Neural progenitor cell (in vitro differentiated cells): ENCODE results near the gene MAP3K4. TPM values are rescaled to one million over a fixed set of nuclear protein-coding genes. Genes with fewer than 3 reads are reported as not detected.

Experiments
- DNase-seq: peaks from one replicate; pipeline ENCODE4 v3.0.0-alpha.2; 2016; ENCODE audit warnings: low spot score
- H2AFZ ChIP-seq: fragments of 200-600 bp; sonication (generic); replicated peaks from 2 replicates; pipeline ENCODE4 v1.6.1; 2016; ENCODE audit warnings: antibody characterized with exemption
- H3F3A ChIP-seq: fragments of 200-600 bp; sonication (generic); 2 replicates; pipeline ENCODE4 v1.6.1; 2016; ENCODE audit warnings: antibody characterized with exemption, low read depth
- H3K27ac ChIP-seq: fragments of 200-600 bp; sonication (generic); 2 replicates; pipeline ENCODE4 v1.5.1; 2016; ENCODE audit warnings: mild to moderate bottlenecking
- H3K27me3 ChIP-seq: fragments of 200-600 bp; sonication (generic); 2 replicates; pipeline ENCODE4 v1.6.1; 2016; ENCODE audit warnings: mild to moderate bottlenecking, moderate library complexity
- H3K36me3 ChIP-seq: fragments of 200-600 bp; sonication (generic); 2 replicates; pipeline ENCODE4 v1.5.1; 2016
- H3K4me1 ChIP-seq: fragments of 200-600 bp; sonication (generic); 2 replicates; pipeline ENCODE4 v1.6.1; 2016; ENCODE audit warnings: mixed run types
- H3K4me2 ChIP-seq: fragments of 200-600 bp; sonication (generic); 2 replicates; pipeline ENCODE4 v1.6.1; 2016
- H3K4me3 ChIP-seq: fragments of 200-600 bp; sonication (generic); 2 replicates; pipeline ENCODE4 v1.5.1; 2016
- H3K79me2 ChIP-seq: fragments of 200-600 bp; sonication (generic); 2 replicates; pipeline ENCODE4 v1.6.1; 2016; ENCODE audit warnings: low read depth
- H3K9ac ChIP-seq: fragments of 200-600 bp; sonication (generic); 2 replicates; pipeline ENCODE4 v1.6.1; 2016
- H3K9me3 ChIP-seq: fragments of 200-600 bp; sonication (generic); 2 replicates; pipeline ENCODE4 v1.5.1; 2016; ENCODE audit warnings: low read depth
- H4K20me1 ChIP-seq: fragments of 200-600 bp; sonication (generic); 2 replicates; pipeline ENCODE4 v1.6.1; 2016; ENCODE audit warnings: low read depth
- H3K27ac Mint-ChIP-seq: 3 replicates; pipeline ENCODE4 v1.8.0; 2021; ENCODE audit warnings: mixed read lengths
- H3K27me3 Mint-ChIP-seq: 2 replicates; pipeline ENCODE4 v1.8.0; 2022; ENCODE audit warnings: low read depth, mild to moderate bottlenecking, inconsistent platforms, moderate library complexity, mixed read lengths; ENCODE audit not compliant: insufficient read depth
- H3K36me3 Mint-ChIP-seq: 3 replicates; pipeline ENCODE4 v1.8.0; 2021; ENCODE audit warnings: mixed read lengths
- H3K4me1 Mint-ChIP-seq: 3 replicates; pipeline ENCODE4 v1.8.0; 2021; ENCODE audit warnings: mixed read lengths
- H3K4me3 Mint-ChIP-seq: 3 replicates; pipeline ENCODE4 v1.8.0; 2021; ENCODE audit warnings: mild to moderate bottlenecking, moderate library complexity, mixed read lengths
- H3K9me3 Mint-ChIP-seq: 3 replicates; pipeline ENCODE4 v1.8.0; 2020; ENCODE audit warnings: mixed read lengths
- EZH2 ChIP-seq: fragments of 200-600 bp; sonication (generic); IDR thresholded peaks from 2 replicates; pipeline ENCODE4 v1.6.1; 2017; ENCODE audit warnings: antibody characterized with exemption, mild to moderate bottlenecking, moderate library complexity
- EZH2phosphoT487 ChIP-seq: fragments of 200-600 bp; sonication (generic); IDR thresholded peaks from 2 replicates; pipeline ENCODE4 v1.6.1; 2017; ENCODE audit warnings: antibody characterized with exemption
- total RNA-seq: library from RNA; depleted of rRNA; stranded (reverse); fragments of >200 nt; gene quantifications from 2 replicates; pipeline ENCODE4 v1.2.3, GENCODE V29; 2015; ENCODE audit warnings: low replicate concordance
- TF ChIP-seq, protein P1 (sequence below): fragments of 200-600 bp; sonication (generic); IDR thresholded peaks from 2 replicates; pipeline ENCODE4 v1.5.1; 2017; ENCODE audit warnings: antibody characterized with exemption, mild to moderate bottlenecking

The MAP3K4 gene
- total RNA-seq, 1 donor from 2014 or later, result 59.6 TPM

DNA sequence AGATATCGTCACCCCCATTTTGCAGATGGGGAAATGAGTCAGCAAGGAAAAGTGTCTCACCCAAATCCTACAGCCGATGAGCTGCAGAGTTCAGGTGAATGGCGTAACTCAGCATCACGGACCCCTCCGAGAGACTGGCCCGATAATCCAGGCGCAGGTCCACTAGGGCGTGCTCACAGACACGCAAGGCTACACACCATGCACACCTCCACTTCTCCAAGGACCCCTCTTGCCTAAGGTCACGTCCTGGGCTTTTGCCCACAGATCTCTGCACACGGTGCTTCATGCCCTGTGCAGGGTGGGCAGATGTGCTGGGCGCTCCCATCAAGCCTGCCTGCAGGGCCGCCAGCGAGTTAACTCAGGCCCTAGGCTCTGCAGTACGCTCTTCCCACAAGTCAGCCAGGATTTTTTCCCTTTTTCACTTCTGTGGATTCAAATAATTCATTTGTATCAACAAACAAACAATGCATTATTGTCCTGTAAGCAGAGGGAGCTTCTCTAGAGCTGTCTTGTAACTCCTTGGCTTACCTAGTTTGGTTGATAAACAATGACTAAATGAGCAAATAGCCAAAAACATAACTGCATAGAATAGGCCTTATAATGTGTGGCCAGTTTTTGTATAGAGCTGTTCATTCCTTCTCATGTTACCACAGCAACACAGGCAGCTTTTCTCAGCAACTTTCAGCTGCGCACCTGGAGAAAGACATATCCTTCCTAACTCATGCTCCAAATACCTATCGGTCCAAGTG lies 143.2 kb downstream of the MAP3K4 start:
- Mint-ChIP-seq H3K27me3 (peaks cover 11% of the 10 kb centered on the region), H3K4me1 (peaks cover 14% of the 10 kb centered on the region), H3K27ac (no peak overlapping the region), H3K36me3 (peaks cover 79% of the 10 kb centered on the region), H3K9me3 (peaks cover 18% of the 10 kb centered on the region), H3K4me3 (no peak overlapping the region)
- Histone ChIP-seq H4K20me1 (no peaks in the 10 kb centered on the region), H3K4me2 (no peak overlapping the region), H3K27ac (no peak overlapping the region), H3K4me1 (no peaks in the 10 kb centered on the region), H3K9me3 (no peaks in the 10 kb centered on the region), H3K27me3 (no peaks in the 10 kb centered on the region), H3K79me2 (no peaks in the 10 kb centered on the region), H3K9ac (no peak overlapping the region), H2AFZ (no peak overlapping the region), H3F3A (no peaks in the 10 kb centered on the region), H3K4me3 (no peak overlapping the region), H3K36me3 (no peaks in the 10 kb centered on the region)
- no peak for TF ChIP-seq EZH2phosphoT487
- no peak for TF ChIP-seq EZH2
- TF ChIP-seq, protein P1, sequence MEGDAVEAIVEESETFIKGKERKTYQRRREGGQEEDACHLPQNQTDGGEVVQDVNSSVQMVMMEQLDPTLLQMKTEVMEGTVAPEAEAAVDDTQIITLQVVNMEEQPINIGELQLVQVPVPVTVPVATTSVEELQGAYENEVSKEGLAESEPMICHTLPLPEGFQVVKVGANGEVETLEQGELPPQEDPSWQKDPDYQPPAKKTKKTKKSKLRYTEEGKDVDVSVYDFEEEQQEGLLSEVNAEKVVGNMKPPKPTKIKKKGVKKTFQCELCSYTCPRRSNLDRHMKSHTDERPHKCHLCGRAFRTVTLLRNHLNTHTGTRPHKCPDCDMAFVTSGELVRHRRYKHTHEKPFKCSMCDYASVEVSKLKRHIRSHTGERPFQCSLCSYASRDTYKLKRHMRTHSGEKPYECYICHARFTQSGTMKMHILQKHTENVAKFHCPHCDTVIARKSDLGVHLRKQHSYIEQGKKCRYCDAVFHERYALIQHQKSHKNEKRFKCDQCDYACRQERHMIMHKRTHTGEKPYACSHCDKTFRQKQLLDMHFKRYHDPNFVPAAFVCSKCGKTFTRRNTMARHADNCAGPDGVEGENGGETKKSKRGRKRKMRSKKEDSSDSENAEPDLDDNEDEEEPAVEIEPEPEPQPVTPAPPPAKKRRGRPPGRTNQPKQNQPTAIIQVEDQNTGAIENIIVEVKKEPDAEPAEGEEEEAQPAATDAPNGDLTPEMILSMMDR, result no peak
- DNase-seq, result no peak

DNA sequence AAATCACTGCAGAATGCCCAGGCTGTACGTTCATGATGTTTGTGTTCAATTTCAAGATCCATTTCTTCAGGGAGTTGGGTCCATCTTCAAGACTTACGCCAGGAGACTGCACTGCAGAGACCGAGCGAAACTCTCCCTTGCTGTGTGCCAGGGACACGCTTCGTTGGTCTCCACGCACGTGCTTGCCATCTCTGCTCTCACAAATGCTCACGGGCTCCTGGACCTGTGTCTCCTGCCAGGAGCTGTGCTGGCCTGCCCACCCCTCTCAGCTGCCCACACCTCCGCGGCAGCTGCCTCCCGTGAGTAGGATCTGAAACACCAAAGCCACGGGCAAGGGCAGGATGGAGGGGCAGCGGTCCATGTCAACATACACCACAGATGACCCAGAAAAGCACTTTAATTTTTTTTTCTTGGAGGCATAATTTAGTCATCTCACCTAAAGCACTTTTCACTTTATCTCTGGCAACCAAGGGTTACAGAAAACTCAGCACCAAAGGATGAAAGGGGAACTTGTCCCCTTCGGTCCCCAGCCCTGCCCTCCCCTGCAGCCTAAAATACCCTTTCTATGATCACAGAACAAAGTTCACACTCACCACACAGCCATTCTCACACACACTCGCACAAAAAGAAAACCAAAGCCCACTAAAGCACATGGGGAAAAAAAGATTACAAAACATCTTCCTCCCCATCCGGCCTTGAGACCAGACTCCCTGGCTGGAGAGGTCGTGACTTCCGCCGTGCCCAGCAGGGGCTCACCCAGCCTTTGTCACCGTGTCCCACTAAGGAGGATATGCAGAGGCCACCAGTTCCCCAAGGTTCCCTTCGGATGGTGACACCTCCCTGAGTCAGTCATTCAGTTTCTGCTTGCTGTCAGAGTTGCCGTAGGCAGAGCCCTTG lies 144.4 kb downstream of the MAP3K4 start:
- Histone ChIP-seq H3K9ac (no peak overlapping the region), H3F3A (no peaks in the 10 kb centered on the region), H3K27me3 (no peaks in the 10 kb centered on the region), H3K4me2 (no peak overlapping the region), H2AFZ (no peak overlapping the region), H3K4me3 (no peak overlapping the region), H3K9me3 (no peaks in the 10 kb centered on the region), H3K36me3 (no peaks in the 10 kb centered on the region), H3K27ac (no peak overlapping the region), H3K4me1 (no peaks in the 10 kb centered on the region), H4K20me1 (no peaks in the 10 kb centered on the region), H3K79me2 (no peaks in the 10 kb centered on the region)
- no peak for TF ChIP-seq EZH2
- no peak for TF ChIP-seq EZH2phosphoT487
- TF ChIP-seq, protein P1, result no peak
- Mint-ChIP-seq H3K27ac (peak overlapping the region; percentile 16), H3K4me1 (peaks cover 14% of the 10 kb centered on the region), H3K9me3 (peaks cover 8% of the 10 kb centered on the region), H3K36me3 (peaks cover 67% of the 10 kb centered on the region), H3K27me3 (peaks cover 6% of the 10 kb centered on the region), H3K4me3 (no peak overlapping the region)
- DNase-seq, result no peak

GRCh38 chr6:161136655-161137054 lies 145.1 kb downstream of the MAP3K4 start:
- Mint-ChIP-seq H3K4me1 (peaks cover 14% of the 10 kb centered on the region), H3K36me3 (peaks cover 64% of the 10 kb centered on the region), H3K4me3 (no peak overlapping the region), H3K27ac (peak overlapping the region; percentile 16), H3K27me3 (peaks cover 8% of the 10 kb centered on the region), H3K9me3 (peaks cover 8% of the 10 kb centered on the region)
- Histone ChIP-seq H3K36me3 (no peaks in the 10 kb centered on the region), H4K20me1 (no peaks in the 10 kb centered on the region), H2AFZ (no peak overlapping the region), H3K4me1 (no peaks in the 10 kb centered on the region), H3K9me3 (no peaks in the 10 kb centered on the region), H3K79me2 (no peaks in the 10 kb centered on the region), H3K9ac (no peak overlapping the region), H3K27me3 (no peaks in the 10 kb centered on the region), H3F3A (no peaks in the 10 kb centered on the region), H3K4me3 (no peak overlapping the region), H3K4me2 (no peak overlapping the region), H3K27ac (no peak overlapping the region)
- DNase-seq, result no peak
- no peak for TF ChIP-seq EZH2
- TF ChIP-seq, protein P1, result no peak
- no peak for TF ChIP-seq EZH2phosphoT487
